IMR-90 (cell line): ENCODE measurements around the gene PDILT. TPM values are rescaled to one million over a fixed set of nuclear protein-coding genes. Genes with fewer than 3 reads are reported as not detected.

Experiments used
- ATAC-seq: fragments of 200-7000 bp; cut with Tn5 transposase; 2 replicates; pipeline ENCODE4 v1.9.1; 2020; ENCODE audit warnings: low read depth, mild to moderate bottlenecking, moderate library complexity
- BruUV-seq: library from RNA; stranded (reverse); fragments of 400-500 nt; replicated peaks from 2 replicates; lab custom pipeline; 2021; lab: Mats Ljungman, UMichigan
- CTCF ChIA-PET: fragments of 300-600 bp; formaldehyde crosslinking; extraction: SDS; loops from one replicate; lab custom pipeline; 2021; ENCODE audit warnings: antibody characterized with exemption; lab: Yijun Ruan, JAX
- POLR2A ChIA-PET: fragments of 300-600 bp; sonication (Branson Sonifier 250); formaldehyde crosslinking; loops from one replicate; lab custom pipeline; 2022; ENCODE audit warnings: antibody characterized with exemption; ENCODE audit not compliant: unreplicated experiment; lab: Charles Lee
- DNase-seq: peaks from one replicate; pipeline ENCODE4 v3.0.0; 2013
- H2AFZ ChIP-seq: replicated peaks from 2 replicates; pipeline ENCODE3; 2013; ENCODE audit warnings: low read length, mild to moderate bottlenecking; ENCODE audit not compliant: poor library complexity
- H2AK5ac ChIP-seq: 2 replicates; pipeline ENCODE4 v1.6.1; 2013; ENCODE audit warnings: low read depth, low read length, inconsistent platforms
- H2AK9ac ChIP-seq: replicated peaks from 2 replicates; pipeline ENCODE3; 2013; ENCODE audit warnings: mild to moderate bottlenecking, low read depth, low read length, moderate library complexity; ENCODE audit not compliant: poor library complexity
- H2BK120ac ChIP-seq: 2 replicates; pipeline ENCODE4 v1.6.1; 2013; ENCODE audit warnings: low read depth, low read length, inconsistent platforms
- H2BK15ac ChIP-seq: 3 replicates; pipeline ENCODE4 v1.6.1; 2013; ENCODE audit warnings: low read depth, low read length, inconsistent platforms
- H2BK20ac ChIP-seq: 2 replicates; pipeline ENCODE4 v1.6.1; 2013; ENCODE audit warnings: low read depth, mild to moderate bottlenecking, inconsistent platforms, low read length, moderate library complexity
- H2BK5ac ChIP-seq: 2 replicates; pipeline ENCODE4 v1.6.1; 2013; ENCODE audit warnings: mild to moderate bottlenecking, low read depth, low read length, inconsistent platforms; ENCODE audit not compliant: poor library complexity, severe bottlenecking
- H3K14ac ChIP-seq: replicated peaks from 2 replicates; pipeline ENCODE4 v1.6.1; 2013; ENCODE audit warnings: low read depth, low read length, inconsistent platforms
- H3K18ac ChIP-seq: 2 replicates; pipeline ENCODE4 v1.6.1; 2013; ENCODE audit warnings: low read depth, low read length, control low read depth
- H3K23ac ChIP-seq: 2 replicates; pipeline ENCODE4 v1.6.1; 2013; ENCODE audit warnings: low read depth, low read length, inconsistent platforms
- H3K27ac ChIP-seq: 2 replicates; pipeline ENCODE4 v1.5.1; 2013; ENCODE audit warnings: mild to moderate bottlenecking, control low read depth, low read length; ENCODE audit not compliant: insufficient read depth
- H3K27me3 ChIP-seq: 2 replicates; pipeline ENCODE4 v1.6.1; 2013; ENCODE audit warnings: low read length; ENCODE audit not compliant: control insufficient read depth, insufficient read depth
- H3K36me3 ChIP-seq: 2 replicates; pipeline ENCODE4 v1.6.1; 2013; ENCODE audit warnings: low read length, mixed read lengths; ENCODE audit not compliant: control insufficient read depth, insufficient read depth
- H3K4ac ChIP-seq: 2 replicates; pipeline ENCODE4 v1.6.1; 2013; ENCODE audit warnings: low read depth, low read length, inconsistent platforms
- H3K4me1 ChIP-seq: 2 replicates; pipeline ENCODE4 v1.6.1; 2013; ENCODE audit warnings: low read length, mixed read lengths; ENCODE audit not compliant: control insufficient read depth, insufficient read depth
- H3K4me2 ChIP-seq: 2 replicates; pipeline ENCODE4 v1.6.1; 2013; ENCODE audit warnings: low read depth, mild to moderate bottlenecking, control low read depth, low read length, moderate library complexity
- H3K4me3 ChIP-seq: 2 replicates; pipeline ENCODE4 v1.5.1; 2013; ENCODE audit warnings: low read depth, mild to moderate bottlenecking, control low read depth, low read length, moderate library complexity; ENCODE audit not compliant: insufficient read depth
- H3K56ac ChIP-seq: 2 replicates; pipeline ENCODE4 v1.6.1; 2013; ENCODE audit warnings: low read length, inconsistent platforms; ENCODE audit not compliant: insufficient read depth; ENCODE audit errors: extremely low read depth
- H3K79me1 ChIP-seq, 2 experiments: 2 replicates each; pipeline ENCODE4 v1.6.1; 2013; ENCODE audit warnings: low read length in 2 of 2, inconsistent platforms in 1 of 2, low read depth in 1 of 2
- H3K9ac ChIP-seq: 2 replicates; pipeline ENCODE4 v1.6.1; 2013; ENCODE audit warnings: low read depth, low read length, control low read depth
- H3K9me1 ChIP-seq: 2 replicates; pipeline ENCODE4 v1.6.1; 2013; ENCODE audit warnings: low read length, inconsistent platforms; ENCODE audit not compliant: insufficient read depth
- H3K9me3 ChIP-seq: 2 replicates; pipeline ENCODE4 v1.6.1; 2013; ENCODE audit warnings: low read length; ENCODE audit not compliant: control insufficient read depth, insufficient read depth
- H4K20me1 ChIP-seq: 2 replicates; pipeline ENCODE4 v1.6.1; 2013; ENCODE audit warnings: low read length, inconsistent platforms; ENCODE audit not compliant: insufficient read depth
- H4K5ac ChIP-seq: 2 replicates; pipeline ENCODE4 v1.6.1; 2013; ENCODE audit warnings: mild to moderate bottlenecking, low read depth, low read length, control low read depth
- H4K8ac ChIP-seq, 2 experiments: 2 replicates each; pipeline ENCODE4 v1.6.1; 2013; ENCODE audit warnings: low read depth in 2 of 2, low read length in 2 of 2, control low read depth in 1 of 2, inconsistent platforms in 1 of 2
- H4K91ac ChIP-seq: 2 replicates; pipeline ENCODE4 v1.6.1; 2013; ENCODE audit warnings: low read depth, low read length, inconsistent platforms; ENCODE audit not compliant: insufficient read depth
- BHLHE40 ChIP-seq: fragments of 150-350 bp; IDR thresholded peaks from 2 replicates; pipeline ENCODE4 v1.6.1; 2016; ENCODE audit warnings: mild to moderate bottlenecking, low read depth, low read length
- CHD1 ChIP-seq: IDR thresholded peaks from 2 replicates; pipeline ENCODE4 v1.6.1; 2012; ENCODE audit warnings: low read depth, low read length, improper control_type of control experiment
- CTCF ChIP-seq: conservative IDR thresholded peaks from 2 replicates; pipeline ENCODE4 v1.5.1; 2012; ENCODE audit warnings: mild to moderate bottlenecking, low read depth, low read length, improper control_type of control experiment
- ELK1 ChIP-seq: fragments of 150-350 bp; IDR thresholded peaks from 2 replicates; pipeline ENCODE4 v1.6.1; 2016; ENCODE audit warnings: low read depth, mild to moderate bottlenecking, low read length, moderate library complexity, borderline replicate concordance
- FOS ChIP-seq: fragments of 150-350 bp; IDR thresholded peaks from 2 replicates; pipeline ENCODE4 v1.6.1; 2016; ENCODE audit warnings: low read depth, low read length
- MAFK ChIP-seq: IDR thresholded peaks from 2 replicates; pipeline ENCODE4 v1.6.1; 2012; ENCODE audit warnings: low read depth, low read length, improper control_type of control experiment
- MAZ ChIP-seq: IDR thresholded peaks from 2 replicates; pipeline ENCODE4 v1.6.1; 2012; ENCODE audit warnings: low read depth, mild to moderate bottlenecking, low read length, improper control_type of control experiment, moderate library complexity, borderline replicate concordance
- MXI1 ChIP-seq: IDR thresholded peaks from 2 replicates; pipeline ENCODE4 v1.6.1; 2012; ENCODE audit warnings: low read depth, mild to moderate bottlenecking, low read length, moderate library complexity, borderline replicate concordance
- NFE2L2 ChIP-seq: fragments of 150-350 bp; IDR thresholded peaks from 2 replicates; pipeline ENCODE4 v1.6.1; 2016; ENCODE audit warnings: low read depth, mild to moderate bottlenecking, low read length
- POLR2A ChIP-seq: IDR thresholded peaks from 2 replicates; pipeline ENCODE4 v1.6.1; 2012; ENCODE audit warnings: mild to moderate bottlenecking, low read depth, low read length
- RCOR1 ChIP-seq: IDR thresholded peaks from 2 replicates; pipeline ENCODE4 v1.6.1; 2012; ENCODE audit warnings: mild to moderate bottlenecking, low read length, improper control_type of control experiment; ENCODE audit not compliant: insufficient replicate concordance
- RFX5 ChIP-seq: IDR thresholded peaks from 2 replicates; pipeline ENCODE4 v1.8.0; 2012; ENCODE audit warnings: low read depth, mild to moderate bottlenecking, low read length, moderate library complexity
- SMC3 ChIP-seq: fragments of 150-350 bp; IDR thresholded peaks from 2 replicates; pipeline ENCODE4 v1.6.1; 2016; ENCODE audit warnings: low read depth, mild to moderate bottlenecking, antibody characterized with exemption, low read length, moderate library complexity
- USF2 ChIP-seq: fragments of 150-350 bp; IDR thresholded peaks from 2 replicates; pipeline ENCODE4 v1.6.1; 2017; ENCODE audit warnings: mild to moderate bottlenecking, antibody characterized with exemption, low read length, low read depth
- WGBS, 2 experiments: methylation state at CpG; one replicate each; pipeline versions ENCODE4 v1.1.5 to v1.1.7; 2013; ENCODE audit warnings: missing lambda C conversion rate in 2 of 2; ENCODE audit not compliant: insufficient read length in 1 of 2; ENCODE audit errors: extremely low coverage in 2 of 2; 5-methylcytosine and 5-hydroxymethylcytosine counted together
- dilution Hi-C: fragments of 300-500 bp; cut with HindIII; formaldehyde crosslinking; loops from one replicate; pipeline ENCODE4 v1.14.3; 2018; ENCODE audit warnings: low sequenced_read_pairs; ENCODE audit not compliant: unreplicated experiment
- in situ Hi-C: fragments of 300-500 bp; cut with MboI; formaldehyde crosslinking; loops from 3 replicates; pipeline ENCODE4 v1.14.3; 2019; ENCODE audit warnings: low sequenced_read_pairs, inconsistent platforms, mixed read lengths
- intact Hi-C: fragments of 100-400 bp; cut with micrococcal nuclease; formaldehyde crosslinking; loops from 2 replicates; pipeline ENCODE4 v1.10.0; 2022
- polyA plus RNA-seq, 3 experiments: library from polyadenylated mRNA; depleted of rRNA; stranded (reverse); fragments of >200 nt; gene quantifications; 2 replicates each; pipeline ENCODE4 v1.2.3, GENCODE V29; 2012; ENCODE audit warnings: low replicate concordance in 1 of 3
- total RNA-seq: library from RNA; depleted of rRNA; stranded (reverse); fragments of >200 nt; gene quantifications from 2 replicates; pipeline ENCODE4 v1.2.3, GENCODE V29; 2012

Gene PDILT
- total and polyA plus RNA-seq, 2 of the 4 experiments (the other 2 are of a cell fraction) = not detected

GRCh38 chr16:20393801-20394577 is 10.5 kb downstream of the PDILT start:
- ChIA-PET POLR2A (no interaction called here), CTCF (interaction anchor here (0.5 kb wide), 1 partner anchor 31 kb away, joined by 5 read pairs; no protein-coding TSS in a partner anchor)
- H2AK5ac ChIP-seq = no peak overlapping the region
- H3K4me3 ChIP-seq = no peak overlapping the region
- peaks cover 3% of the 10 kb centered on the region; the same call in 1 of the 2 replicates for H3K9me3 ChIP-seq
- H2BK5ac ChIP-seq = no peak overlapping the region
- intact Hi-C loops (no loop called here), in situ Hi-C loops (loop anchor here (25.0 kb wide), 1 partner anchor 782 kb away; no protein-coding TSS in a partner anchor), dilution Hi-C loops (no loop called here)
- no TSS peak for BruUV-seq
- H3K4ac ChIP-seq = no peak overlapping the region
- no peak overlapping the region for H4K8ac ChIP-seq
- no peaks in the 10 kb centered on the region for H3K36me3 ChIP-seq
- H3K18ac ChIP-seq = no peak overlapping the region
- H3K79me1 ChIP-seq = no peaks in the 10 kb centered on the region
- H3K14ac ChIP-seq = no peak overlapping the region
- WGBS, 2 experiments = no CpG with 5 or more reads among the region's 2 CpGs
- no peaks in the 10 kb centered on the region for H4K20me1 ChIP-seq
- H3K27me3 ChIP-seq = no peaks in the 10 kb centered on the region
- no peak overlapping the region for H2BK20ac ChIP-seq
- no peak overlapping the region for H3K9ac ChIP-seq
- H2BK120ac ChIP-seq = no peak overlapping the region
- no peak overlapping the region for H2AK9ac ChIP-seq
- no peak overlapping the region for H4K91ac ChIP-seq
- H3K56ac ChIP-seq = no peak overlapping the region
- no peak overlapping the region for H3K27ac ChIP-seq
- H4K5ac ChIP-seq = no peak overlapping the region
- no peak for TF ChIP-seq ELK1
- TF ChIP-seq CHD1 = no peak
- no peak for TF ChIP-seq MXI1
- no peak for TF ChIP-seq USF2
- TF ChIP-seq MAFK = no peak
- TF ChIP-seq RFX5 = no peak
- no peak for TF ChIP-seq SMC3
- no peak for TF ChIP-seq CTCF
- TF ChIP-seq POLR2A = no peak
- TF ChIP-seq FOS = no peak
- no peak for TF ChIP-seq BHLHE40
- no peak for TF ChIP-seq MAZ
- no peak for TF ChIP-seq RCOR1
- TF ChIP-seq NFE2L2 = no peak
- H2AFZ ChIP-seq = no peak overlapping the region
- no peaks in the 10 kb centered on the region for H3K4me1 ChIP-seq
- H3K9me1 ChIP-seq = no peaks in the 10 kb centered on the region
- no peak overlapping the region for H3K4me2 ChIP-seq
- no peak overlapping the region for H2BK15ac ChIP-seq
- DNase-seq (no peak), ATAC-seq (no peak)
- H3K23ac ChIP-seq = no peak overlapping the region
